GM12875 (cell line): ENCODE measurements around the gene AP5M1.
"Not testable (repeated sequence)": the region's sequence is repeated elsewhere in the genome, so short reads cannot be mapped to it uniquely, and the experiment has no call there.

ENCODE experiments used
- H3K4me3 ChIP-seq: one replicate; pipeline ENCODE4 v1.5.1; 2011; ENCODE audit warnings: low read depth, low read length, control low read depth
- CTCF ChIP-seq: IDR thresholded peaks from 2 replicates; pipeline ENCODE4 v1.5.1; 2011; ENCODE audit warnings: low read depth, mild to moderate bottlenecking, control low read depth, inconsistent platforms, low read length, moderate library complexity, borderline replicate concordance; ENCODE audit not compliant: insufficient read depth

The AP5M1 gene

GRCh38 chr14:57245941-57246340, 22.8 kb upstream of the AP5M1 start:
- no peak for TF ChIP-seq CTCF
- no peak overlapping the region for H3K4me3 ChIP-seq

GRCh38 chr14:57246933-57247657, 21.7 kb upstream of the AP5M1 start:
- H3K4me3 ChIP-seq, result no peak overlapping the region
- no peak for TF ChIP-seq CTCF

- H3K4me3 ChIP-seq, result no peak overlapping the region
- no peak for TF ChIP-seq CTCF
Measured at GRCh38 chr14:57254884-57255283, 13.9 kb upstream of the AP5M1 start.

GRCh38 chr14:57258221-57258620, 10.6 kb upstream of the AP5M1 start:
- not testable (repeated sequence) for H3K4me3 ChIP-seq

- no peak overlapping the region for H3K4me3 ChIP-seq
- no peak for TF ChIP-seq CTCF
Measured at GRCh38 chr14:57259672-57260071, 9.1 kb upstream of the AP5M1 start.

GRCh38 chr14:57261604-57262003, 7.2 kb upstream of the AP5M1 start:
- H3K4me3 ChIP-seq, result no peak overlapping the region
- no peak for TF ChIP-seq CTCF

GRCh38 chr14:57262117-57262516, 6.7 kb upstream of the AP5M1 start:
- TF ChIP-seq CTCF, result no peak
- no peak overlapping the region for H3K4me3 ChIP-seq

GRCh38 chr14:57266065-57266464, 2.7 kb upstream of the AP5M1 start:
- H3K4me3 ChIP-seq, result no peak overlapping the region
- no peak for TF ChIP-seq CTCF
